ENCODE data around the gene LMAN1L.
A peak's percentile ranks its signal among the peaks of the same experiment; 100 is the strongest.

The LMAN1L gene

GRCh38 chr15:74838746-74839525, 26.3 kb downstream of the LMAN1L start:
- DNase-seq = no peak

GRCh38 chr15:74839526-74840395, 27.1 kb downstream of the LMAN1L start:
- no peak for DNase-seq

GRCh38 chr15:74840851-74841775, 28.5 kb downstream of the LMAN1L start:
- DNase-seq = no peak

DNA sequence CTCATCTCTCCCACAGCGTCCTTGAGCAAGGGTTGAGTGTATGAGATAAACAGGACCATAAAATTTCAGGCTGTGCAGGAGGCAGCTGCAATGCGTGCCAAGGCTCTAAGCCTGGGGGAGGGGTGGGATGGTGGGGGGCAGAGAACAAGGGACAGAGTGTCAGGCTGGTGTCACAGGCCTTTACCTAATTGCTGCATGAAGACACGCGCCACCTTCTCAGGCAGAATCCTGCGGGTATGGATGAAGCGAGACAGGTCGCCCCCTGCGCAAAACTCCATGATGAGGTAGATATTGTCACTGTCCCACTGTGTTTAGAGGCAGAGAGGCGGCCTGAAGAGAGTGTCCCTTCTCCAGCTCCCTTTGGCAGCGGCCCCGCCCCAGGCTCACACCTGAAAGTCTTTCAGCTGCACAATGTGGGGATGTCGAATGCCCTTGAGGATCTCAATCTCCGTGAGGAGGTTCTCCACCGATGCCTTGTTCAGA, 29.3 kb downstream of the LMAN1L start:
- no peak for DNase-seq

GRCh38 chr15:74842581-74843444, 30.2 kb downstream of the LMAN1L start, which contains the start of gene ULK3:
Gene ULK3, minus strand, starts transcription at chr15:74843156. Its CDS starts 51 bp downstream, at chr15:74843105.
- DNase-seq = peak; percentile 67

GRCh38 chr15:74843445-74843828, 30.8 kb downstream of the LMAN1L start:
- DNase-seq = no peak

DNA sequence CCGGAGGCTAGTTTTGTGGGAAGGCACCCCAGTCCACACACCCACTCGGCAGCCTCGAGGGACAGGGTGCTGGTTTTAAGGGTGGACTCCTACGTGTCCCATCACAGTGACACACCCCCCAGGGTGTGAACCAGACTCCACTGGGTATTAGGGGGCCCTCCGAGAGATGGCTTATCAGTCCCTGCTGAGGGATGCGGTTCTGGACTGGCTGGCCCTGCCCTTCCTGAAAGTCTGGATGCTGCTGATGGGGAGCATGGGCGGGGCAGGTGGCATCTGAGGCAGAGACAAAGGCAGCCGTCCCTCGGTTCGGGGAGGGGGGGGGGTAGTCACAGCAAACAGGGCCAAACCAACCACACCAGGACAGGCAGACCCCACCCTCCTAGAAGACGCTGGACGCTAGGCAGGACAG, 31.3 kb downstream of the LMAN1L start:
- no peak for DNase-seq

DNA sequence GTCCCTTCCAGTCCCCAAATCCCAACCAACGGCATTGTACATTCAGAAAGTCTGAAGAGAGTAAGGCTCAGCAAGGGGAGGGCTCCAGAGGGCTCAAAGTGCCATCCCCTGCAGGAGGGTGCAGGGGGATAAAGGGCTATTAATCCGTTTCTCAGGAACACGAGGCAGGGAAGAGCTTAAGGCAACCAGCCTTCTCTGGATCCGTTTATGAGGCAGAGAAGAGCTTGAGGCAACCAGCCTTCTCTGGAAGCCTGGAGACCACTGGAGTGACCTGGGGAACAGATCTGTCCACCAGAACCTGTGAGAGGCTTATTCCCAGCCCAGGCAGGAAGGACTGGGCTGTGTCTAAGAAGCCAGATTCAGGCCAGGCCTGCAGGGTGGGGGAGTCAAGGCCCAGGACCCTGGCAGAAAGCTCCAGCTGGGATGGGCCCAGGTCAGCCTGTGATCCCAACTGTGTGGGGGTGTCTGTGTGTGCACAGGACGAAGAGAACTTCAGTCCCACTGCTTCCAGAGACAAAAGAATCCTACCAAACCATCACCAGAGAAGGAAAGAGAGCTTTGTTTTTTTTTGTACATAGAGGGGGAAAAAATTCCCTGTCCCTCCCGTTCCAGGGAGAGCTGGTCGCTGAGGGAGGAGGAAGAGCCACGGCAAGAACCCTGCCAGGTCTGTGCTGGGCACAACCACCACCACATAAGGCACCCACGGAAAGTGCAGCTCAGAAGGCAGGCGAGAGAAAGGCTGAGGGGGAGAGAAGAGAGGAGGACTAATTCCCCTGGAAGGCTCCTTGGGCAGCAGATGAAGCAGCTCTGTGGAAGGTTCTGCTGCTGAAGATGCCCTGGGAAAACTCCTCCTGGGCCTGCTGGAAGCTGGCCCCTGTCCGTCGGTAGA, 31.9 kb downstream of the LMAN1L start:
- no peak for DNase-seq

DNA sequence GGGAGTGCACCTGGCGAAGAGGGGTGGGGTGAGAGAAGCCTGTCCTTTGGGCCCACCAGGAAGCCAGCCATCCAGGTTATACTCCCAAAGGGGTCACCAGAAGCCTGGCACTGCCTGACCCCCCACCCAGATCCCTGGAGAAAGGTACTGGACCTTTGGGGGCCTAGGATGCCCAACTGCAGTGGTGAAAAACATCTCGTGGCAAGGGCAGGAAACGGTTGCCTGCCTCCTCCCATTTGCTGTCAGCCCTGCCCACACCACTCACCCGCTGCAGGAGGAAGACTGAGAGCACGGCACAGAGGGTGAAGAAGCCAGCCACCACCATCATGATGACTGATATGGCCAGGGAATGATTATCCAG, 32.6 kb downstream of the LMAN1L start:
- DNase-seq = no peak

DNA sequence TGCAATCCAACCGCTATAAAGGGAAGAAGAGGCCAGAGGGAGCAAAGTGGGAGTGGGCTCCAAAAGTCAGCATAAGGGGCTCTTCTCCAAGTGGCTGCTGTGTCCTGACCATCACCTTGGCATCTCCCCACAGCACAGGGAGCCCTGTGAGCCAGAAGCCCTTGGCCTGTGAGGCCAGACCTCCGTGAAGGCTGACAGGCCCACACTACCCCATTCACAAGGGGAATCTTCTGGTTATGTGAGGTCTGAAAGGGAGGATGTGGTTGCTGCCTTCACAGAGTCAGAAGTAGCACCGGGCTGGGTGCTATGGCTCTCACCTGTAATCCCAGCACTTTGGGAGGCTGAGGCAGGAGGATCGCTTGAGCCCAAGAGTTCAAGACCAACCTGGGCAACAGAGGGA, 32.9 kb downstream of the LMAN1L start:
- no peak for DNase-seq

DNA sequence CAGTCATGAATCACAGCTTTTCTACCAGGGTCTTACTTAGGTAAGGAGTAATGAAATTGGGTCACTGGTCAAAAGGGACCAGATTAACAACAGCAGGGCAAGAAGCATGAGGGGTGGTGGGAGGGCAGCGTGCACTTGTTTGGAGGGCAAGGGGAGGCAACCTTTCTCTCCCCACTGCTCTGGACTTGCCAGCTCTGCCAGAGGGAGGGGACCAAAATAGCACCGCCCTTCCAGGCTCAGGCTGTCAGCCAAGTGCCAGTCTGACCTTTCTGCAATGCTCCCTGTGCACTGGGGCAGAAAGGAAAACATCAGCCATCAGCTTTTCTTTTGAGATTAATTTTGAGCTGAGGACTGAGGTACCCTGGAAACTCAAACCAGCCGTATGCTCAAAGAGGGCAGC, 34.8 kb downstream of the LMAN1L start:
- no peak for DNase-seq

DNA sequence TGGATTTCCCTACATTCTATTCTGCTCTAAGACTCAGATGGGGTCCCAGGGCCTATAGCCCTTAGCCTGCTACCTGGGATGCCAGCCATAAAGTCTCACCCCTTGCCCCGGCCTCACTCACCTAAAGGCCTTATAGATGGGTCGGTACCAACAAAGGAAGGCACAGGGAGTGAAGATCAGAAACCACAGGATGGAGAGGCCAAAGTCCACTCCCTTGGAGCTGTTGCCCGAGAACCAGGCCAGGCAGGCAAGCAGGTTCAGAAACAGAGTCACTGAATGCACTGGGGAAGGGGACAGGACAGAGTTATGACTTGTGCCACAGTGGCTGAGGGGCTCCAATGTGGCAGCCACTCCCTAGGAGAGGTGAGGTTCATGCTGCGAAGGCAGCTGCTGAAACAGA, 37.8 kb downstream of the LMAN1L start:
- DNase-seq = no peak

DNA sequence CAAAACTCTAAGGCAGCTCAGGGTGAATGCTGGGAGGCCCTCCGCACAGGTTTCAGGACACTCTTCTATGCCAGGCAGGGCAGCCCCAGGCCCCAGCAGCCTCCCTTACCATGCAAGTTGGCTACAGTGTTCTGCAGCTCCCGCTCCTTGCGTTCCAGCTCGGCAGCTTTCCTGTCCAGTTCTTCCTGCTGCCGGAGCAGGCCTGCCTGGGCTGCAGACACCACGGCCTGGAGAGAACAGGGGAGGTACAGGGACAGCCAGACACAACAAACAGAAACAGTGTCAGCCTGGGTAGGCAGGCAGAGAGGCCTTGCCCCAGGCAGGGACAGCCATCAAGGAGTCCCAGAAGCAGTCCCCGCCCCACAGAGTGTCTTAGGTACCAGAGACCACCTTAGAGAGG, 39.3 kb downstream of the LMAN1L start:
- DNase-seq = no peak

- DNase-seq = no peak
Observed at GRCh38 chr15:74854453-74855022, 41.9 kb downstream of the LMAN1L start.

GRCh38 chr15:74855857-74856256, 43.2 kb downstream of the LMAN1L start:
- DNase-seq = no peak

DNA sequence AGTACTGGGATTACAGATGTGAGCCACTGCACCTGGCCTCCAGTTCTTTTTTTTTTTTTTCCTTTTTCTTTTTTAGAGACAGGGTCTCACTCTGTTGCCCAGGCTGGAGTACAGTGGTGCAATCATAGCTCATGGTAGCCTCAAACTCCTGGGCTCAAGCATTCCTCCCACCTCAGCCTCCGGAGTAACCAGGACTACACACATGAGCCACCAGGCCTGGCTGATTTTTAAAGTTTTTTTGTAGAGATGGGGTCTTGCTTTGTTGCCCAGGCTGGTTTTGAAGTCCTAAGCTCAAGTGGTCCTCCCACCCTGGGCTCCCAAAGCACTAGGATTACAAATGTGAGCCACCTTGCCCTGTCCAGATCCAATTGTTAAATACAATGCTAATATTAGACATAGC, 43.9 kb downstream of the LMAN1L start:
- DNase-seq = no peak

GRCh38 chr15:74857082-74857655, 44.5 kb downstream of the LMAN1L start:
- DNase-seq = peak; percentile 73

GRCh38 chr15:74857671-74858368, 45.2 kb downstream of the LMAN1L start:
- DNase-seq = no peak

DNA sequence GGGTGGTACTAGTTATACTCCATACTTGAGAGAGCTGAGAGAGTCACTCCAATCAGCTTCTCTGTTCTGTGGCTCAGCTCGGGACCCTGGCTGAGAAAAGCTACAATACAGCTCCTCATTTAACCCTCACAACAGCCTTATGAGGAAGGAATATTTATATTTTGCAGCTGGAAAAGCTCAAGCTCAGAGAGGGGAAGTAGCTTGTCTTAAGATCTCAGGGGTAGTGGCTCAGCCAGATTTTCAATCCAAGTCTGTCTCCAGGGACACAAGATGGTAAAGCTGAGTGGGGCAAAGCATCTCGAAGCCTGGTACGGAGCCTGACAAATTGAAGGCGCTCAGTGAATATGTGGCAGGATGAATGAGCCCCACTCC, 45.7 kb downstream of the LMAN1L start:
- no peak for DNase-seq
